ENCODE data around the gene ALX1.

ALX1 gene

DNA sequence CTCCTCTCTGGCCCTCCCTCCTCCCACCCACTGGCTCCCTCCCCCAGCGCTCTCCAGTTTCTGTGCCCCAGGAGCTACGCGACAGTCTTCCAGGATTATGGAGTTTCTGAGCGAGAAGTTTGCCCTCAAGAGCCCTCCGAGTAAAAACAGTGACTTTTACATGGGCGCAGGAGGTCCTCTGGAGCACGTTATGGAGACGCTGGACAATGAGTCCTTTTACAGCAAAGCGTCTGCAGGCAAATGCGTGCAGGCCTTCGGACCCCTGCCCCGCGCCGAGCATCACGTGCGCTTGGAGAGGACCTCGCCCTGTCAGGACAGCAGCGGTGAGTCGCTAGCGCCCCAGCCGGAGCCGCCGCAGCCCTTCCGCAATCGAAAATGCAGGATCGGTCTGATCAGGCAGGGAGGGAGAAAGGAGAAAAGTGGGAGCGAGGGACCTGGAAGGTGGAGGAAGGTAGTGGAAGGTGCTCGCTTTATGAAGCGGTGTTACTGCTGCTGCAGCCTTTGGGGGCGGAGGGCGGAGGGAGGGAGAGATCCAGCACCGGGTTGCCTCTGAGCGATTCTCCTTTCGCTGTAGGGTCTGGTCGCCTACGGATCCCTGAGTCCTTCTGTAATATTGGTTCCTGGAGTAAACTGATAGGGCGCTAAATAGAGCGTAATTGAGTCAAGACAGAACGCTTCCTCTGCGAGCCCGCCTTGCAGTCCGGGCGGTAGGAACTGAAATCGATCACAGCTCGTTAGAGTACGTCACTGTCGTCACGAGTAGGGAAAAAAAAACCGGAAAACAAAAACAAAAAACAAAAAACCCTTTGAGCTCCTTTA is at the start of gene ALX1:
Gene ALX1, plus strand, starts transcription at position 56 of the 819 bp plus-strand sequence. Its CDS starts 42 bp downstream, at position 98.
- no peak for DNase-seq

DNA sequence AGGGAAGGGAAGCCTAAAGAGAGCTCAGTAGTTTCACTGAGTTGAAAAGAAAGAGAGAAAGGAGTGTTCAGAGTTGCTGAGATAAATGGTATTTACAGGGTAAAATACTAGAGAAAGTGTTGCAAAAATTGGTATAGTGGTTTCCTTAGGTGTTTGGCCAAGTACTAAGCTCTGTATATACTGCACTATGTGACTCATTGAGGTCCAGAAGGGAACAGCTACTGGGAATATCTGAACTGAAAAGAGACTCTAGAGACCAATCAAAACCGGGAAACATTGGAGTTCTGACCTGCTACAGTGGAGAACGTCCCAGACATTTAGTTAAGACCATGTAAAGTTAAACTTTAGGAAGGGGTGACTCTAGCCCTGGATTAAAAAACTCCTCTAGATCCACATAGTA is 42.7 kb upstream of the ALX1 start:
- no peak for DNase-seq

DNA sequence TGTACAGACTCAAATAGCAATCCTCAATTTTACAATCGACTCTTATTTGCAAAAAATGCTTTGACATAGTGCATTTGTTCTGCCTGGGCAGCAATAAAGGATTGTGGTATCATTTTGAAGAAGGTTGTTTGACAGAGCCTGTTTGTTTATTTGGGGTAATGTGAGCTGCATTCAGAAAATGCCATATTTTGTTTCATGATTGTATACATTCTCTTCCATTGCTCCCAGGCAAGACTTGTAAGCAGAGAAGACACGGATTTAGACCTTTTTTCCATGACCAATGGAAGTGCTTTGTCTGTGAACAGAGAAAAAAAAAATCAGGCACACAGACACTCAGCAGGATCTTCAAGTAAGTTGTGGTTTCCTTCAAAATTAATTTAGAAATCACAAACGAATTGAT is 35.5 kb upstream of the ALX1 start:
- DNase-seq = no peak

GRCh38 chr12:85253853-85254252 is 26.2 kb upstream of the ALX1 start:
- DNase-seq = no peak

GRCh38 chr12:85257671-85258070 is 22.3 kb upstream of the ALX1 start:
- no peak for DNase-seq

GRCh38 chr12:85260447-85260846 is 19.6 kb upstream of the ALX1 start:
- DNase-seq = no peak

GRCh38 chr12:85260896-85261295 is 19.1 kb upstream of the ALX1 start:
- DNase-seq = no peak

- DNase-seq = no peak
These were observed 13.7 kb upstream of the ALX1 start for GRCh38 chr12:85266356-85266755.

- DNase-seq = no peak
These were observed 6.4 kb upstream of the ALX1 start for GRCh38 chr12:85273381-85274314.

- no peak for DNase-seq
These were observed 5.7 kb upstream of the ALX1 start for GRCh38 chr12:85274315-85274651.

DNA sequence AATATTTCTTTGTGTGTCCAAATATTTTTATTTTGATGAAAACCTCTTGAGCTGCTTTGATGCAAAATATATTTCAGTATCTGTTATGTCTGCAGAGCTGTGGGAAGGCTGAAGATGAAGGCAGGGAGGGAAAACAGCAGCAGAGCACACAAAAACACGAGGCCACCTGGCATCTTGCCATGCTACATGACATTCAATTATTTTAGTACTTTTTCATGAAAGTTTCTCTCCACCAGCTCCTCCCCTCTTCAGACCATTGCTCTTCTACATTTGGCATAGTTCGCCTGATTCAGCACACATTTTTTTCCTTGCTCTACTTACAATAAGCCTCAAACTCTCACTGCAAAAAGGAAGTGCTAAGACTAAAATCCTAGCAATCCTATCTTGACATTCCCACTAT is 4.6 kb upstream of the ALX1 start:
- no peak for DNase-seq

DNA sequence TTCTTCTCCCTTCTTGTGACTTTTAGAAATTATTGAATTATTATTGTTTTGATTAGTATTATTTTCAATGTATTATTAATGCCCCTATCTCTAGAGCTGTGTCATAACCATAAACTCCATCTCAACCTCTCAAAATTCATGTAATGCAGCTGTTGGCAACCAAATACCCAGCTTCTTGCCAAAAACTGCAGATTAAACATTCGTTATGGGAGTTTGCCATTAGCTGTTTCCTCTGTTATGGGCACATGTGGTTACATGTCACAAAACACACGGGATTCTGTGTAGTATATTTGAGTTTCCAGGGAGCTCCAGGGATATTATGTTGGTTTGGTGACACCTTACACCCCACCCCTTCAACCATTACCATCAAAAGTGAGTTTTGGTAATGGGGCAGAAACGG is 2.8 kb upstream of the ALX1 start:
- no peak for DNase-seq

DNA sequence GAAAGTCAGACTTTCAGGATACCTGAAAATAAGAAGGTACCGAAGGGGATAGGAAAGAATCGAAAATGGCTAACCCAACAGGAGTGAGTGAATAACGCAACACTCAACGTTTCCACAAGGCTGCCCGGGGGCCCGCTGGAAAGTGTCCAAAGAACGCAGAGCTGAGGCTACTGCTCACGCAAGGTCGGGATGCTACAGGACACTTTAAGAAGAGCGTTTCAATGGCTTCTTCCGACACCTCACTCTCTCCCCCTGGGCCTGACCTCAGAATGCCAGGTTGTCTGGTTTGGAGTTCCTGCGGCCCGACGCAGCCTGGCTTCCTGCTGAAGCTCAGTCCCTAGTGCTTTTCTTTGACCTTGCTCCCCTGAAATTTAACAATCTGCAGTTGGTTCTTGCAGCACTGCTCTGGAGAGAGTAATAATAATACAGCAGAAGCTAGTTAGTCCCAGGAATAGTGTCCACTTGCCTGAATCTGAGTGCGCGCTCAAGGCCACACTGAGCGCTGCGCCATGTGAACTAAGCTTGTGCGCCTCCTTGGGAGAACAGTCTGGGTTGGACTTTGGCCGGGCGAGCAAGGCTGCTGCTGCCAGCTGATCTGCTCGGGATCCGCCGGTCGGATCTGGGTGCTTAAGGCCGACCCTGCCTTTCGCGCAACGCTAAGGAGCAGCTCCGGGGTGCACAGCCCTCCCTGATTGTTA is 2.0 kb upstream of the ALX1 start:
- no peak for DNase-seq

GRCh38 chr12:85278598-85279448 is 1.2 kb upstream of the ALX1 start:
- no peak for DNase-seq

GRCh38 chr12:85279449-85280164 is 413 bp upstream of the ALX1 start:
- DNase-seq = no peak

DNA sequence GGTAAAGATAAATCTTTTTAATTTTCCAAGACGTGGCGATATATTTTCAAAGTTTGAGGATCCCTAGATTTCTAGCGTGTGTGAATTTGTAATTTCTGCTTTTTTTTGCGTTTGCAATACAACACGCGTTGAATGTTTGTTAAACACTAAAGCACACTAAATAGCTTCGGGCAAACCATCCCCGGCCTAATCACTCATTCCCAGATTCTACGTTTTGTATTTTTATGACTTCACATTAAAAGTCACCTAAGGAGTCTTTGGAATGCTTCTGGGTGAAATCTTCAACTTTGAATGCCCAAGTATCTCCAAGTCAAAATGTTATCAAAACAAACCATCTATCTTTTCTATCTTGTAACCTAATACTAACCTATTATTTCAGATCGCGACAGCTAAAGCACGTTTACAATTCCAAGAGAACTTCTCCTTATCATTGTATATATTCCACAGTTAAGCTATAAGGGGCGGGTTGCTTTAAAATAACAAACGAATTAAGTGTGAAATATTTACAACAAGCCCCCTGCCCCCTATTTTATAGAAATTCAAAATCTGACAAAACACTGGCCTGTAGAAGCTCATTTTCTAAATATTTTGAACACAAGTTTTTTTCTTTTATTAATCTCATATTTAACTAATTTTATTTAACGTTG is 1.1 kb downstream of the ALX1 start:
- DNase-seq = no peak

DNA sequence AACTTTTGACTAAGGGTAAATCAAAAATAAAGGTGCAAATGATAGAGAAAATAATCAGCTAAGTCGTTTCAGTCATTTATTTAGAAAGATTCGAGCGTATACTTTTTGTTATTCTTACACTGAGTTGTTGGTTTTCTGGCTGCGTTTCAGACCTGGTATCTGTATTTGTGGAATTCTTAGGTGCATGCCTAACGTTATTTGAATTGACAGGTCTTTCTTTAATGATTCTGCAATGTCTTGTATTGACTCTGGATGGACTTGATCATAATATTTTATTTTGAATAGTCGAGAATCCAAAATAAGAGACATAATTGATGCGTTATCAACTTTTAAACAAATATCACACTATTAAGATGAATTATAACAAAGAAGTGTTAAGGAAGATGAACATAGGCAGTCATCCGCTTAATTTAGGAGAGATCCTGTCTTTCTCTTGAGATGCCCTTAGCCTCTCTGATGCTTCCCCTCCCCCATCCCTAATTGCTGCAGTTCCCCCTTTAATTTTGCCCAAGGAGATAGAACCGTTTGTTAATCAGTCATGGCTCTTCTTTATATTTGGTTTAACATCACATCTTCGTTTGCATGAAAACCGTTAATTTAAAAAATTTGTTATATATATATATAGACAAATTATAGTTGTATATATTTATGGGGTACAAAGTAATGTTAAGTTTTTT is 1.8 kb downstream of the ALX1 start:
- no peak for DNase-seq

DNA sequence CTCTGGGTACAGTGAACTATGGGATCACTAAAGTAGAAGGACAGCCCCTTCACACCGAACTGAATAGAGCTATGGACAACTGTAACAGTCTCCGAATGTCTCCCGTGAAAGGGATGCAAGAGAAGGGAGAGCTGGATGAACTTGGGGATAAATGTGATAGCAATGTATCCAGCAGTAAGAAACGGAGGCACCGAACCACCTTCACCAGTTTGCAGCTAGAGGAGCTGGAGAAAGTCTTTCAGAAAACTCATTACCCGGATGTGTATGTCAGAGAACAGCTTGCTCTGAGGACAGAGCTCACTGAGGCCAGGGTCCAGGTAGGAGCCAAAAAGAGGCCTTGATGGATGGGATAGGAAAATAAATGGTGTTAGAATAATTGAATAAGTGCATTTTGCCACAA is 3.5 kb downstream of the ALX1 start:
- no peak for DNase-seq

DNA sequence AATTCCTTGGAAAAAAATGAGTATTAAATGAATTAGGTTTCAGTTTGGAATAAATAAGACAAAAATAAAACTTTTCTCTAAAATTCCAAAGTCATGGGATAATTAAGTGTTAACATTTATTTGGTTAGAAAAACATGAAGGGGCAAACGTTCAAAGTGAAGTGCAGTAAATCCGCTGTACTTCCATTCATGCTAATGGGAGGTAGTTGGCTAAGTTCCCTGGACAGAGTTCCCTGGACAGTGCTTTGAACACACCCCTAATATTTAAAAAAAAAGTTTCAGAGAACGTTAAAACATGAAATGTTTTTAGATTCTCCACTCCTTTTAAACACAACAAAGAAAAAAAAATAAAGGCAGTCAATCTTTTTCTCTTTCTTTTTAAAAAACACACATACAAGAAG is 16.3 kb downstream of the ALX1 start:
- no peak for DNase-seq

- no peak for DNase-seq
These were observed 19.0 kb downstream of the ALX1 start for GRCh38 chr12:85299053-85299452.

DNA sequence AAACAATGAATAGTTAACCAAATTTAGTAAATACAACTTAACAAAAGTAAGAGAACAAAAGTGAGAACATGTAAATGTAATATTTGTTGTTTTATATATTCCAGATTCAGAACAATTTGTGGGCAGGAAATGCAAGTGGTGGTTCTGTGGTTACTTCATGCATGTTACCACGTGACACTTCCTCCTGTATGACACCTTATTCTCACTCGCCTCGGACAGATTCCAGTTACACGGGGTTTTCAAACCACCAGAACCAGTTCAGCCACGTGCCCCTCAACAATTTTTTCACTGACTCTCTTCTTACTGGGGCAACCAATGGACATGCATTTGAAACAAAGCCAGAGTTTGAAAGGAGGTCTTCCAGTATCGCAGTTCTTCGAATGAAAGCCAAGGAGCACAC is 21.0 kb downstream of the ALX1 start:
- DNase-seq = no peak

Measured in activated CD4-positive, alpha-beta T cell treated with anti-CD3 and anti-CD28 coated beads for 4 hours (primary cell).